ENCODE results near the gene LANCL3. TPM values are rescaled to one million over a fixed set of nuclear protein-coding genes. Genes with fewer than 3 reads are reported as not detected.

The LANCL3 gene
- polyA plus RNA-seq, 3 donors, result 0.01 to 0.12 TPM; not detected in 1

- DNase-seq, result no peak
- Histone ChIP-seq H3K27me3 (ENCODE audit: control insufficient read depth in 2 of 2, insufficient read depth in 2 of 2, low read length in 2 of 2) (peaks cover 4 to 9% of the 10 kb centered on the region in 2 donors), H3K79me2 (ENCODE audit: insufficient read depth, low read length) (no peaks in the 10 kb centered on the region), H3K27ac (ENCODE audit: low read depth in 1 of 2, low read length in 2 of 2) (no peak overlapping the region), H3K36me3 (replicated peaks in 1 of 2; ENCODE audit: control insufficient read depth in 1 of 2, insufficient read depth in 2 of 2, low read length in 2 of 2) (no peaks in the 10 kb centered on the region), H3K9ac (ENCODE audit: insufficient read depth, low read length, poor library complexity, severe bottlenecking) (no peak overlapping the region), H4K20me1 (ENCODE audit: insufficient read depth, low read length) (no peaks in the 10 kb centered on the region), H3K4me1 (ENCODE audit: control insufficient read depth in 1 of 2, insufficient read depth in 2 of 2, low read length in 2 of 2) (peaks cover 5 to 7% of the 10 kb centered on the region in 2 donors), H3K4me2 (replicated peaks; ENCODE audit: extremely low read depth, low read length, poor library complexity, severe bottlenecking) (no peak overlapping the region), H3K9me3 (replicated peaks in 1 of 2; ENCODE audit: control insufficient read depth in 1 of 2, insufficient read depth in 1 of 2, low read length in 2 of 2) (no peaks in the 10 kb centered on the region), H2AFZ (ENCODE audit: insufficient read depth, low read depth, low read length, poor library complexity, severe bottlenecking) (no peak overlapping the region), H3K4me3 (replicated peaks in 1 of 3; ENCODE audit: low read depth in 2 of 3, low read length in 3 of 3) (no peak overlapping the region)
- H3K27ac Mint-ChIP-seq, result no peak overlapping the region
- TF ChIP-seq, protein P1, sequence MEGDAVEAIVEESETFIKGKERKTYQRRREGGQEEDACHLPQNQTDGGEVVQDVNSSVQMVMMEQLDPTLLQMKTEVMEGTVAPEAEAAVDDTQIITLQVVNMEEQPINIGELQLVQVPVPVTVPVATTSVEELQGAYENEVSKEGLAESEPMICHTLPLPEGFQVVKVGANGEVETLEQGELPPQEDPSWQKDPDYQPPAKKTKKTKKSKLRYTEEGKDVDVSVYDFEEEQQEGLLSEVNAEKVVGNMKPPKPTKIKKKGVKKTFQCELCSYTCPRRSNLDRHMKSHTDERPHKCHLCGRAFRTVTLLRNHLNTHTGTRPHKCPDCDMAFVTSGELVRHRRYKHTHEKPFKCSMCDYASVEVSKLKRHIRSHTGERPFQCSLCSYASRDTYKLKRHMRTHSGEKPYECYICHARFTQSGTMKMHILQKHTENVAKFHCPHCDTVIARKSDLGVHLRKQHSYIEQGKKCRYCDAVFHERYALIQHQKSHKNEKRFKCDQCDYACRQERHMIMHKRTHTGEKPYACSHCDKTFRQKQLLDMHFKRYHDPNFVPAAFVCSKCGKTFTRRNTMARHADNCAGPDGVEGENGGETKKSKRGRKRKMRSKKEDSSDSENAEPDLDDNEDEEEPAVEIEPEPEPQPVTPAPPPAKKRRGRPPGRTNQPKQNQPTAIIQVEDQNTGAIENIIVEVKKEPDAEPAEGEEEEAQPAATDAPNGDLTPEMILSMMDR (IDR thresholded peaks at IDR 0.05), result no peak
- H3K27me3 Mint-ChIP-seq (ENCODE audit: low read depth in 3 of 3), result peaks cover 2 to 16% (median 16%) of the 10 kb centered on the region in 3 donors
- intact Hi-C loops (cut with micrococcal nuclease), result no loop called here
- H3K36me3 Mint-ChIP-seq, result no peaks in the 10 kb centered on the region
- peaks cover 5% of the 10 kb centered on the region for H3K4me1 Mint-ChIP-seq
- peaks cover 0 to 4% (median 0%) of the 10 kb centered on the region in 7 donors for H3K9me3 Mint-ChIP-seq
- no peak overlapping the region for H3K4me3 Mint-ChIP-seq
Measured at GRCh38 chrX:37690119-37690518, 118.7 kb downstream of the LANCL3 start.

GRCh38 chrX:37692918-37693317, 121.5 kb downstream of the LANCL3 start:
- no peak overlapping the region for H3K9ac ChIP-seq (ENCODE audit: insufficient read depth, low read length, poor library complexity, severe bottlenecking)
- no peak overlapping the region for H3K27ac Mint-ChIP-seq
- no peaks in the 10 kb centered on the region for H3K36me3 ChIP-seq (replicated peaks in 1 of 2; ENCODE audit: control insufficient read depth in 1 of 2, insufficient read depth in 2 of 2, low read length in 2 of 2)
- H3K4me1 ChIP-seq (ENCODE audit: control insufficient read depth in 1 of 2, insufficient read depth in 2 of 2, low read length in 2 of 2), result no peaks in the 10 kb centered on the region
- no peaks in the 10 kb centered on the region for H3K36me3 Mint-ChIP-seq
- peaks cover 0 to 2% (median 0%) of the 10 kb centered on the region in 7 donors for H3K9me3 Mint-ChIP-seq
- peaks cover 0 to 2% of the 10 kb centered on the region in 2 donors for H3K27me3 ChIP-seq (ENCODE audit: control insufficient read depth in 2 of 2, insufficient read depth in 2 of 2, low read length in 2 of 2)
- peaks cover 0 to 2% (median 2%) of the 10 kb centered on the region in 3 donors for H3K27me3 Mint-ChIP-seq (ENCODE audit: low read depth in 3 of 3)
- no peak overlapping the region for H2AFZ ChIP-seq (ENCODE audit: insufficient read depth, low read depth, low read length, poor library complexity, severe bottlenecking)
- WGBS (ENCODE audit: insufficient coverage), result no CpG with 5 or more reads among the region's 3 CpGs
- H3K9me3 ChIP-seq (replicated peaks in 1 of 2; ENCODE audit: control insufficient read depth in 1 of 2, insufficient read depth in 1 of 2, low read length in 2 of 2), result no peaks in the 10 kb centered on the region
- H3K4me2 ChIP-seq (replicated peaks; ENCODE audit: extremely low read depth, low read length, poor library complexity, severe bottlenecking), result no peak overlapping the region
- TF ChIP-seq, protein P1 (IDR thresholded peaks at IDR 0.05), result no peak
- intact Hi-C loops (cut with micrococcal nuclease), result no loop called here
- no peaks in the 10 kb centered on the region for H4K20me1 ChIP-seq (ENCODE audit: insufficient read depth, low read length)
- no peaks in the 10 kb centered on the region for H3K4me1 Mint-ChIP-seq
- H3K27ac ChIP-seq (ENCODE audit: low read depth in 1 of 2, low read length in 2 of 2), result no peak overlapping the region
- no peak for DNase-seq
- H3K79me2 ChIP-seq (ENCODE audit: insufficient read depth, low read length), result no peaks in the 10 kb centered on the region
- H3K4me3 ChIP-seq (replicated peaks in 1 of 3; ENCODE audit: low read depth in 2 of 3, low read length in 3 of 3), result no peak overlapping the region
- H3K4me3 Mint-ChIP-seq, result no peak overlapping the region
